ENCODE measurements around the gene VN1R4. TPM values are rescaled to one million over a fixed set of nuclear protein-coding genes. Genes with fewer than 3 reads are reported as not detected.

Gene VN1R4
- total RNA-seq, 1 donor from 2014 or later: not detected

Other genes starting within 250 kb of the VN1R4 start
- gene ERVV-2, start 223.0 kb downstream of the VN1R4 start, total RNA-seq: not detected
- gene ZNF160, start 164.3 kb downstream of the VN1R4 start, total RNA-seq: 42.4 TPM
- gene ZNF415, start 134.8 kb downstream of the VN1R4 start, total RNA-seq: 12.5 TPM
- 10.9 TPM for gene ZNF347, start 108.7 kb downstream of the VN1R4 start, total RNA-seq
- gene ZNF665, start 74.4 kb downstream of the VN1R4 start, total RNA-seq: 3.1 TPM
- gene ZNF677, start 12.8 kb downstream of the VN1R4 start, total RNA-seq: 27.5 TPM
- gene VN1R2, start 9.4 kb downstream of the VN1R4 start, total RNA-seq: not detected
- gene ZNF845, start 66.0 kb upstream of the VN1R4 start, total RNA-seq: 8.2 TPM
- gene ZNF525, start 98.0 kb upstream of the VN1R4 start, total RNA-seq: 13.5 TPM
- 12.2 TPM for gene ZNF765, start 127.4 kb upstream of the VN1R4 start, total RNA-seq
- 8.2 TPM for gene ZNF761, start 164.3 kb upstream of the VN1R4 start, total RNA-seq
- 4.4 TPM for gene ZNF813, start 200.0 kb upstream of the VN1R4 start, total RNA-seq